HepG2 (cell line): ENCODE data around the gene MED22. TPM values are rescaled to one million over a fixed set of nuclear protein-coding genes. Genes with fewer than 3 reads are reported as not detected.

Experiments
- ADNP ChIP-seq: sonication (generic); formaldehyde crosslinking; IDR thresholded peaks from 2 replicates; pipeline ENCODE4 v1.4.0; 2020; ENCODE audit warnings: missing genetic modification reagents
- HDAC2 ChIP-seq: sonication (generic); formaldehyde crosslinking; IDR thresholded peaks from 2 replicates; pipeline ENCODE4 v1.4.0; 2020; ENCODE audit warnings: missing genetic modification reagents
- LRRFIP1 ChIP-seq: sonication (generic); formaldehyde crosslinking; conservative IDR thresholded peaks from 2 replicates; pipeline ENCODE4 v1.4.0; 2020; ENCODE audit warnings: missing genetic modification reagents
- PRDM4 ChIP-seq: sonication (generic); formaldehyde crosslinking; IDR thresholded peaks from 2 replicates; pipeline ENCODE4 v1.9.0; 2021; ENCODE audit warnings: missing genetic modification reagents, borderline replicate concordance
- SSRP1 ChIP-seq: IDR thresholded peaks from 2 replicates; pipeline ENCODE4 v1.6.1; 2016; ENCODE audit warnings: control low read depth
- ZNF142 ChIP-seq: sonication (generic); formaldehyde crosslinking; IDR thresholded peaks from 2 replicates; pipeline ENCODE4 v1.4.0; 2020; ENCODE audit warnings: missing genetic modification reagents
- ZNF552 ChIP-seq: sonication (generic); formaldehyde crosslinking; IDR thresholded peaks from 2 replicates; pipeline ENCODE4 v1.9.0; 2022; ENCODE audit warnings: missing genetic modification reagents, mild to moderate bottlenecking, borderline replicate concordance
- polyA plus RNA-seq, 8 experiments: library from polyadenylated mRNA; depleted of rRNA in 3 of 8; stranded (reverse) in 7 of 8; unstranded in 1 of 8; fragments of >200 nt; fragmentation: Illumina TruSeq in 4 of 8; extraction: Trizol in 4 of 8; gene quantifications; 2 replicates each; pipeline versions ENCODE4 v1.2.1 to v1.2.3, GENCODE V29; 2011 to 2016; ENCODE audit warnings: low read depth in 4 of 8, missing spikeins in 1 of 8, mixed read lengths in 1 of 8; ENCODE audit not compliant: insufficient read depth in 1 of 8
- total RNA-seq, 5 experiments: library from RNA; depleted of rRNA; stranded (reverse); fragments of >200 nt; fragmentation: Illumina TruSeq; extraction: Trizol; gene quantifications; 2 replicates each; pipeline ENCODE4 v1.2.3, GENCODE V29; 2016; ENCODE audit warnings: low read depth in 1 of 5
- TF ChIP-seq, protein P1 (sequence below): sonication (generic); formaldehyde crosslinking; IDR thresholded peaks from 2 replicates; pipeline ENCODE4 v1.4.0; 2020; ENCODE audit warnings: missing genetic modification reagents
- TF ChIP-seq, protein P2 (sequence below): sonication (generic); formaldehyde crosslinking; IDR thresholded peaks from 2 replicates; pipeline ENCODE4 v1.5.0; 2020; ENCODE audit warnings: mild to moderate bottlenecking, missing genetic modification reagents, borderline replicate concordance
- TF ChIP-seq, protein P3 (sequence below): sonication (generic); formaldehyde crosslinking; IDR thresholded peaks from 2 replicates; pipeline ENCODE4 v1.4.0; 2020; ENCODE audit warnings: mild to moderate bottlenecking, missing genetic modification reagents

Gene MED22
- total and polyA plus RNA-seq, 2 of the 13 experiments (the other 11 are each of a cell fraction or from before 2014, with no cell fraction given): 15.8 to 22.1 TPM

DNA sequence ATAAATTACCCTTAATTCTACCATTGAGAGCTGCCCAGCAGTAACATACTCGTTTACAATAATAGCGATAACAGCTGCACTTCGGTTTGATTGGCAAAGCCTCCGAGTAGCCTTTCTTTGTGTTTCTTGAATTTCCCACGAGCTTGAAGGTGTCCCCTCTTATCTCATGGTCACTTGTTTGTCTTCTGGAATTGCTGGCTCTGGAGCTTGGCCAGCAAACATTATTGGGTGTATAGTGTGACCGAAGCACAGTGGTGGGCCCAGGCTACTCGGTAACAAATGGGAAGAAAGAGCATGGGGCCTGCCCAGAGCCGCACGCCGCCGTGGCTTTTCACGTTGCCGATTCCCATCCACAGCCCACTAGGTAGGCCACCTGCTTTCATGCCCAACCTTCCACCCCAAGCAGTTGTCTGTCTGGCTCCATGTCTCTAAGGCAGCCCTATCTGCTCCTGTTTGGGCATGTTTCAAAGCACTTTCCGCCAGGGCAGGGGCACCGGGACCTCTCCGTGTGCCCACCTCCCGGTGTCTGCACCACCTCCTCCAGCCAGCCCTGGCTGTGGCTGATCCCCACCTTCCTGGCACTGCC lies 36.9 kb upstream of the MED22 start (continued):
- no peak for TF ChIP-seq ZNF142
- TF ChIP-seq ADNP (CRISPR knock-in tag): no peak
- TF ChIP-seq, protein P1, sequence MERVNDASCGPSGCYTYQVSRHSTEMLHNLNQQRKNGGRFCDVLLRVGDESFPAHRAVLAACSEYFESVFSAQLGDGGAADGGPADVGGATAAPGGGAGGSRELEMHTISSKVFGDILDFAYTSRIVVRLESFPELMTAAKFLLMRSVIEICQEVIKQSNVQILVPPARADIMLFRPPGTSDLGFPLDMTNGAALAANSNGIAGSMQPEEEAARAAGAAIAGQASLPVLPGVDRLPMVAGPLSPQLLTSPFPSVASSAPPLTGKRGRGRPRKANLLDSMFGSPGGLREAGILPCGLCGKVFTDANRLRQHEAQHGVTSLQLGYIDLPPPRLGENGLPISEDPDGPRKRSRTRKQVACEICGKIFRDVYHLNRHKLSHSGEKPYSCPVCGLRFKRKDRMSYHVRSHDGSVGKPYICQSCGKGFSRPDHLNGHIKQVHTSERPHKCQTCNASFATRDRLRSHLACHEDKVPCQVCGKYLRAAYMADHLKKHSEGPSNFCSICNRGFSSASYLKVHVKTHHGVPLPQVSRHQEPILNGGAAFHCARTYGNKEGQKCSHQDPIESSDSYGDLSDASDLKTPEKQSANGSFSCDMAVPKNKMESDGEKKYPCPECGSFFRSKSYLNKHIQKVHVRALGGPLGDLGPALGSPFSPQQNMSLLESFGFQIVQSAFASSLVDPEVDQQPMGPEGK: no peak
- TF ChIP-seq HDAC2 (CRISPR knock-in tag): no peak
- TF ChIP-seq SSRP1 (CRISPR knock-in tag): no peak
- TF ChIP-seq, protein P2, sequence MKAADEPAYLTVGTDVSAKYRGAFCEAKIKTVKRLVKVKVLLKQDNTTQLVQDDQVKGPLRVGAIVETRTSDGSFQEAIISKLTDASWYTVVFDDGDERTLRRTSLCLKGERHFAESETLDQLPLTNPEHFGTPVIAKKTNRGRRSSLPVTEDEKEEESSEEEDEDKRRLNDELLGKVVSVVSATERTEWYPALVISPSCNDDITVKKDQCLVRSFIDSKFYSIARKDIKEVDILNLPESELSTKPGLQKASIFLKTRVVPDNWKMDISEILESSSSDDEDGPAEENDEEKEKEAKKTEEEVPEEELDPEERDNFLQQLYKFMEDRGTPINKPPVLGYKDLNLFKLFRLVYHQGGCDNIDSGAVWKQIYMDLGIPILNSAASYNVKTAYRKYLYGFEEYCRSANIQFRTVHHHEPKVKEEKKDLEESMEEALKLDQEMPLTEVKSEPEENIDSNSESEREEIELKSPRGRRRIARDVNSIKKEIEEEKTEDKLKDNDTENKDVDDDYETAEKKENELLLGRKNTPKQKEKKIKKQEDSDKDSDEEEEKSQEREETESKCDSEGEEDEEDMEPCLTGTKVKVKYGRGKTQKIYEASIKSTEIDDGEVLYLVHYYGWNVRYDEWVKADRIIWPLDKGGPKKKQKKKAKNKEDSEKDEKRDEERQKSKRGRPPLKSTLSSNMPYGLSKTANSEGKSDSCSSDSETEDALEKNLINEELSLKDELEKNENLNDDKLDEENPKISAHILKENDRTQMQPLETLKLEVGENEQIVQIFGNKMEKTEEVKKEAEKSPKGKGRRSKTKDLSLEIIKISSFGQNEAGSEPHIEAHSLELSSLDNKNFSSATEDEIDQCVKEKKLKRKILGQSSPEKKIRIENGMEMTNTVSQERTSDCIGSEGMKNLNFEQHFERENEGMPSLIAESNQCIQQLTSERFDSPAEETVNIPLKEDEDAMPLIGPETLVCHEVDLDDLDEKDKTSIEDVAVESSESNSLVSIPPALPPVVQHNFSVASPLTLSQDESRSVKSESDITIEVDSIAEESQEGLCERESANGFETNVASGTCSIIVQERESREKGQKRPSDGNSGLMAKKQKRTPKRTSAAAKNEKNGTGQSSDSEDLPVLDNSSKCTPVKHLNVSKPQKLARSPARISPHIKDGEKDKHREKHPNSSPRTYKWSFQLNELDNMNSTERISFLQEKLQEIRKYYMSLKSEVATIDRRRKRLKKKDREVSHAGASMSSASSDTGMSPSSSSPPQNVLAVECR (CRISPR knock-in tag): peak; percentile 47; the same call in 1 of the 2 replicates
- TF ChIP-seq, protein P3, sequence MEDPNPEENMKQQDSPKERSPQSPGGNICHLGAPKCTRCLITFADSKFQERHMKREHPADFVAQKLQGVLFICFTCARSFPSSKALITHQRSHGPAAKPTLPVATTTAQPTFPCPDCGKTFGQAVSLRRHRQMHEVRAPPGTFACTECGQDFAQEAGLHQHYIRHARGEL (CRISPR knock-in tag): no peak
- TF ChIP-seq LRRFIP1 (CRISPR knock-in tag): no peak
- TF ChIP-seq ZNF552 (CRISPR knock-in tag): no peak
- TF ChIP-seq PRDM4: no peak
